SK-N-SH (cell line): Measurements from ENCODE around the gene HAGH. TPM values are rescaled to one million over a fixed set of nuclear protein-coding genes. Genes with fewer than 3 reads are reported as not detected.

Experiments
- CTCF ChIA-PET: fragments of 300-600, 350-600 bp; formaldehyde crosslinking; extraction: SDS; loops from one replicate; lab custom pipeline; 2021; lab: Yijun Ruan, JAX
- POLR2A ChIA-PET: fragments of 350-600 bp; sonication (Branson Sonifier 250); formaldehyde crosslinking; extraction: SDS; loops from one replicate; lab custom pipeline; 2020; ENCODE audit warnings: antibody characterized with exemption, inconsistent platforms; lab: Yijun Ruan, JAX
- DNase-seq: peaks from one replicate; pipeline ENCODE4 v3.0.0; 2012
- H2AFZ ChIP-seq: fragments of 200-600 bp; sonication (generic); 2 replicates; pipeline ENCODE4 v1.8.1; 2016; ENCODE audit warnings: antibody characterized with exemption, mild to moderate bottlenecking, low read depth
- H3F3A ChIP-seq: fragments of 200-600 bp; sonication (generic); replicated peaks from 2 replicates; pipeline ENCODE3; 2016; ENCODE audit warnings: antibody characterized with exemption, mild to moderate bottlenecking; ENCODE audit not compliant: insufficient read depth
- H3K27ac ChIP-seq, 2 experiments: fragments of 200-500 bp in 1 of 2; fragments of 200-600 bp in 1 of 2; sonication (Bioruptor generic) in 1 of 2; sonication (generic), shearing (Covaris generic) in 1 of 2; 2 replicates each; pipeline versions ENCODE4 v1.5.1 to v1.6.1; 2014 to 2016; ENCODE audit warnings: low read depth in 2 of 2, inconsistent platforms in 1 of 2, low read length in 1 of 2, mild to moderate bottlenecking in 1 of 2, mixed read lengths in 1 of 2
- H3K27me3 ChIP-seq: fragments of 200-600 bp; sonication (generic), shearing (Covaris generic); 2 replicates; pipeline ENCODE4 v1.6.1; 2016; ENCODE audit warnings: mixed run types; ENCODE audit not compliant: insufficient read depth
- H3K36me3 ChIP-seq, 2 experiments: fragments of 200-500 bp in 1 of 2; fragments of 200-600 bp in 1 of 2; sonication (Bioruptor generic) in 1 of 2; sonication (generic) in 1 of 2; replicated peaks in 1 of 2; 2 replicates each; pipeline versions ENCODE3 to v1.5.1; 2014 to 2016; ENCODE audit warnings: low read length in 1 of 2, mild to moderate bottlenecking in 1 of 2; ENCODE audit not compliant: insufficient read depth in 2 of 2, control insufficient read depth in 1 of 2
- H3K4me1 ChIP-seq, 2 experiments: fragments of 200-500 bp in 1 of 2; fragments of 200-600 bp in 1 of 2; sonication (Bioruptor generic) in 1 of 2; sonication (generic), shearing (Covaris generic) in 1 of 2; 2 replicates each; pipeline versions ENCODE4 v1.5.1 to v1.6.1; 2014 to 2016; ENCODE audit warnings: low read depth in 1 of 2, low read length in 1 of 2, mixed run types in 1 of 2; ENCODE audit not compliant: insufficient read depth in 2 of 2, control insufficient read depth in 1 of 2
- H3K4me2 ChIP-seq: fragments of 200-600 bp; sonication (generic), shearing (Covaris generic); 2 replicates; pipeline ENCODE4 v1.6.1; 2017; ENCODE audit warnings: mixed run types
- H3K4me3 ChIP-seq, 2 experiments: fragments of 200-500 bp in 1 of 2; fragments of 200-600 bp in 1 of 2; sonication (Bioruptor generic) in 1 of 2; sonication (generic), shearing (Covaris generic) in 1 of 2; 2 replicates each; pipeline versions ENCODE4 v1.5.1 to v1.8.1; 2014 to 2016; ENCODE audit warnings: low read depth in 2 of 2, inconsistent platforms in 1 of 2, low read length in 1 of 2, mild to moderate bottlenecking in 1 of 2, mixed read lengths in 1 of 2, moderate library complexity in 1 of 2
- H3K79me2 ChIP-seq: fragments of 200-600 bp; sonication (generic); 2 replicates; pipeline ENCODE4 v1.8.1; 2017; ENCODE audit warnings: mild to moderate bottlenecking; ENCODE audit not compliant: insufficient read depth
- H3K9ac ChIP-seq: fragments of 200-600 bp; sonication (generic); 2 replicates; pipeline ENCODE4 v1.6.1; 2017; ENCODE audit warnings: mixed run types
- H3K9me2 ChIP-seq: fragments of 200-600 bp; sonication (generic); 2 replicates; pipeline ENCODE4 v1.6.1; 2017; ENCODE audit warnings: mixed run types
- H3K9me3 ChIP-seq: fragments of 200-600 bp; sonication (generic); 2 replicates; pipeline ENCODE4 v1.6.1; 2017; ENCODE audit warnings: mixed run types, mild to moderate bottlenecking, moderate library complexity
- H4K20me1 ChIP-seq: fragments of 200-600 bp; sonication (generic); 2 replicates; pipeline ENCODE4 v1.6.1; 2017; ENCODE audit warnings: mild to moderate bottlenecking, mixed run types; ENCODE audit not compliant: insufficient read depth
- CHD2 ChIP-seq: fragments of 150-350 bp; IDR thresholded peaks from 2 replicates; pipeline ENCODE4 v1.6.1; 2018; ENCODE audit warnings: low read length; ENCODE audit not compliant: partially characterized antibody
- ELF1 ChIP-seq: IDR thresholded peaks from 2 replicates; pipeline ENCODE4 v1.4.0; 2012
- EZH2phosphoT487 ChIP-seq: fragments of 200-600 bp; sonication (generic); IDR thresholded peaks from 2 replicates; pipeline ENCODE4 v1.6.1; 2017; ENCODE audit warnings: low read depth, mixed run types, mild to moderate bottlenecking, antibody characterized with exemption, moderate library complexity, borderline replicate concordance
- FOXJ3 ChIP-seq: sonication (generic); formaldehyde crosslinking; IDR thresholded peaks from 2 replicates; pipeline ENCODE4 v1.5.1; 2020; ENCODE audit warnings: mild to moderate bottlenecking, missing genetic modification reagents
- GABPA ChIP-seq: IDR thresholded peaks from 2 replicates; pipeline ENCODE4 v1.4.0; 2012; ENCODE audit warnings: low read depth, mild to moderate bottlenecking
- GATA2 ChIP-seq: sonication (generic); formaldehyde crosslinking; IDR thresholded peaks from 2 replicates; pipeline ENCODE4 v1.5.0; 2020; ENCODE audit warnings: mild to moderate bottlenecking, missing genetic modification reagents
- IRF3 ChIP-seq: fragments of 150-350 bp; IDR thresholded peaks from 2 replicates; pipeline ENCODE4 v1.6.1; 2016; ENCODE audit warnings: mild to moderate bottlenecking, low read depth, low read length
- MAX ChIP-seq: IDR thresholded peaks from 2 replicates; pipeline ENCODE4 v1.4.0; 2012; ENCODE audit warnings: low read depth
- MEF2A ChIP-seq: IDR thresholded peaks from 2 replicates; pipeline ENCODE4 v1.4.0; 2012; ENCODE audit warnings: low read depth, borderline replicate concordance
- MXI1 ChIP-seq: IDR thresholded peaks from 2 replicates; pipeline ENCODE4 v1.6.1; 2012; ENCODE audit warnings: mild to moderate bottlenecking, low read depth, low read length, improper control_type of control experiment
- NFIC ChIP-seq: IDR thresholded peaks from 2 replicates; pipeline ENCODE4 v1.4.0; 2012; ENCODE audit warnings: borderline replicate concordance
- NRF1 ChIP-seq: IDR thresholded peaks from 2 replicates; pipeline ENCODE4 v1.6.1; 2012; ENCODE audit warnings: low read depth, mild to moderate bottlenecking, low read length
- PBX3 ChIP-seq: IDR thresholded peaks from 2 replicates; pipeline ENCODE4; 2012
- RAD21 ChIP-seq: IDR thresholded peaks from 2 replicates; pipeline ENCODE4 v1.6.1; 2012; ENCODE audit warnings: mild to moderate bottlenecking, low read length
- TEAD4 ChIP-seq: IDR thresholded peaks from 2 replicates; pipeline ENCODE4 v1.4.0; 2012; ENCODE audit warnings: mild to moderate bottlenecking, borderline replicate concordance; ENCODE audit not compliant: insufficient read depth
- USF2 ChIP-seq: fragments of 150-350 bp; IDR thresholded peaks from 2 replicates; pipeline ENCODE4 v1.6.1; 2017; ENCODE audit warnings: antibody characterized with exemption, low read length, low read depth, borderline replicate concordance
- YY1 ChIP-seq: IDR thresholded peaks from 2 replicates; pipeline ENCODE4 v1.4.0; 2012; ENCODE audit warnings: low read depth, mild to moderate bottlenecking
- ZBTB33 ChIP-seq: IDR thresholded peaks from 2 replicates; pipeline ENCODE4 v1.4.0; 2012; ENCODE audit warnings: low read depth, borderline replicate concordance
- WGBS: methylation state at CpG from one replicate; pipeline ENCODE4 v1.1.6; 2017; ENCODE audit warnings: low lambda C conversion rate; 5-methylcytosine and 5-hydroxymethylcytosine counted together
- polyA plus RNA-seq, 3 experiments: library from polyadenylated mRNA; depleted of rRNA; stranded (reverse); fragments of >200 nt; gene quantifications; 2 replicates each; pipeline ENCODE4 v1.2.3, GENCODE V29; 2012

The HAGH gene
- polyA plus RNA-seq, 1 of the 3 experiments (the other 2 are of a cell fraction), result 138 TPM

GRCh38 chr16:1808691-1809090 is 17.9 kb downstream of the HAGH start:
- ChIA-PET POLR2A (no interaction called here), CTCF (no interaction called here)
- Histone ChIP-seq H3K4me3 (no peak overlapping the region), H3K9ac (no peak overlapping the region), H3K36me3 (peaks cover 9 to 10% of the 10 kb centered on the region in 2 experiments), H3K27me3 (no peaks in the 10 kb centered on the region), H3K79me2 (peaks cover 4% of the 10 kb centered on the region; the same call in 1 of the 2 replicates), H3K4me2 (no peak overlapping the region), H3K4me1 (no peaks in the 10 kb centered on the region), H3K27ac (no peak overlapping the region), H2AFZ (no peak overlapping the region), H3K9me3 (no peaks in the 10 kb centered on the region), H3F3A (peaks cover 4% of the 10 kb centered on the region), H4K20me1 (no peaks in the 10 kb centered on the region), H3K9me2 (no peaks in the 10 kb centered on the region)
- WGBS, result 90% methylated on average over 5 of the region's 18 CpGs
- no peak for DNase-seq
- TF ChIP-seq ELF1 (no peak), GABPA (no peak), PBX3 (no peak), TEAD4 (no peak), NRF1 (no peak), EZH2phosphoT487 (no peak), CHD2 (no peak), MXI1 (no peak), MEF2A (no peak), MAX (no peak), RAD21 (no peak), GATA2 (CRISPR knock-in tag) (no peak), YY1 (no peak), ZBTB33 (no peak), FOXJ3 (CRISPR knock-in tag) (no peak), USF2 (no peak), IRF3 (no peak), NFIC (no peak)
